Breast epithelium (tissue), 4 donors: ENCODE data around the gene OOSP4A. TPM values are rescaled to one million over a fixed set of nuclear protein-coding genes. Genes with fewer than 3 reads are reported as not detected.

Experiments used
- DNase-seq, 2 donors: peaks; one replicate each; pipeline ENCODE4 v3.0.0-alpha.2; 2019; ENCODE audit warnings: low spot score in 2 of 2
- H3K27ac ChIP-seq, 2 donors: fragments of 200-600 bp; sonication (generic) in 1 of 2; one replicate each; pipeline ENCODE4 v1.5.1; 2016 to 2019; ENCODE audit warnings: mild to moderate bottlenecking in 1 of 2
- H3K27me3 ChIP-seq, 2 donors: fragments of 200-600 bp; sonication (generic) in 1 of 2; one replicate each; pipeline versions ENCODE4 v1.5.1 to v1.6.0; 2017 to 2019; ENCODE audit warnings: control low read depth in 1 of 2, mild to moderate bottlenecking in 1 of 2
- H3K36me3 ChIP-seq: fragments of 200-600 bp; one replicate; pipeline ENCODE4 v1.5.1; 2019
- H3K4me1 ChIP-seq, 2 donors: fragments of 200-600 bp; sonication (generic); one replicate each; pipeline ENCODE4 v1.5.1; 2016 to 2019; ENCODE audit warnings: control low read depth in 1 of 2
- H3K4me3 ChIP-seq, 3 donors: fragments of 200-600 bp; sonication (generic); 1 replicate in 2 of 3; 2 replicates in 1 of 3; pipeline ENCODE4 v1.5.1; 2016 to 2019; ENCODE audit warnings: mild to moderate bottlenecking in 3 of 3, moderate library complexity in 2 of 3
- H3K9me3 ChIP-seq, 2 donors: fragments of 200-600 bp; sonication (generic) in 1 of 2; one replicate each; pipeline ENCODE4 v1.5.1; 2016 to 2019; ENCODE audit warnings: control low read depth in 1 of 2
- POLR2A ChIP-seq: fragments of 450-650 bp; IDR thresholded peaks from one replicate; pipeline ENCODE4 v1.6.1; 2016; ENCODE audit warnings: antibody characterized with exemption, mild to moderate bottlenecking, moderate library complexity
- POLR2AphosphoS5 ChIP-seq, 3 donors: sonication (generic); formaldehyde crosslinking; IDR thresholded peaks; one replicate each; pipeline ENCODE4 v1.6.1; 2017; ENCODE audit warnings: antibody characterized with exemption in 3 of 3
- intact Hi-C: fragments of 100-400 bp; cut with DNase I; formaldehyde crosslinking; loops from one replicate; pipeline ENCODE4 v1.15.1; 2023; ENCODE audit warnings: low total_unique reads
- total RNA-seq, 3 donors: library from RNA; depleted of rRNA; stranded (reverse); fragments of >200 nt; gene quantifications; one replicate each; pipeline ENCODE4 v1.1.0, GENCODE V29; 2016
- TF ChIP-seq, protein P1 (sequence below), 3 donors: fragments of 450-650 bp; IDR thresholded peaks; one replicate each; pipeline ENCODE4 v1.5.1; 2016 to 2017; ENCODE audit warnings: antibody characterized with exemption in 3 of 3, mild to moderate bottlenecking in 3 of 3, moderate library complexity in 3 of 3

Gene OOSP4A
- total RNA-seq, 3 donors from 2014 or later: not detected

DNA sequence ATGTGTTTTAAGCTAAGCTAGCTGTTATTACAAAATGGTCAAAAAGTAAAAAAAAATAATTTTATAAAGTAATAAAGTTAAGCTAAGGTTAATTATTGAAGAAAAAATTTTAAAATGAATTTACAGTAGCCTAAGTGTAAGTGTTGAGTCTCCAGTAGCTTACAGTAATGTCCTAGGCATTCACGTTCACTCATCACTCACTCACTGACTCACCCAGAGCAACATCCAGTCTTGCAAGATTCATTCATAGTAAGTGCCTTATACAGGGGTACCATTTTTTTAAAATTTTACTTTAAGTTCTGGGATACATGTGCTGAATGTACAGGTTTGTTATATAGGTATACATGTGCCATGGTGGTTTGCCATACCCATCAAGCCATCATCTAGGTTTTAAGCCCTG, 41.5 kb downstream of the OOSP4A start:
- H3K9me3 ChIP-seq: no peaks in the 10 kb centered on the region
- no peaks in the 10 kb centered on the region for H3K4me1 ChIP-seq
- no peaks in the 10 kb centered on the region for H3K27me3 ChIP-seq
- no peak overlapping the region for H3K4me3 ChIP-seq
- TF ChIP-seq POLR2A (no peak), POLR2AphosphoS5 (IDR thresholded peaks at IDR 0.05) (no peak)
- TF ChIP-seq, protein P1, sequence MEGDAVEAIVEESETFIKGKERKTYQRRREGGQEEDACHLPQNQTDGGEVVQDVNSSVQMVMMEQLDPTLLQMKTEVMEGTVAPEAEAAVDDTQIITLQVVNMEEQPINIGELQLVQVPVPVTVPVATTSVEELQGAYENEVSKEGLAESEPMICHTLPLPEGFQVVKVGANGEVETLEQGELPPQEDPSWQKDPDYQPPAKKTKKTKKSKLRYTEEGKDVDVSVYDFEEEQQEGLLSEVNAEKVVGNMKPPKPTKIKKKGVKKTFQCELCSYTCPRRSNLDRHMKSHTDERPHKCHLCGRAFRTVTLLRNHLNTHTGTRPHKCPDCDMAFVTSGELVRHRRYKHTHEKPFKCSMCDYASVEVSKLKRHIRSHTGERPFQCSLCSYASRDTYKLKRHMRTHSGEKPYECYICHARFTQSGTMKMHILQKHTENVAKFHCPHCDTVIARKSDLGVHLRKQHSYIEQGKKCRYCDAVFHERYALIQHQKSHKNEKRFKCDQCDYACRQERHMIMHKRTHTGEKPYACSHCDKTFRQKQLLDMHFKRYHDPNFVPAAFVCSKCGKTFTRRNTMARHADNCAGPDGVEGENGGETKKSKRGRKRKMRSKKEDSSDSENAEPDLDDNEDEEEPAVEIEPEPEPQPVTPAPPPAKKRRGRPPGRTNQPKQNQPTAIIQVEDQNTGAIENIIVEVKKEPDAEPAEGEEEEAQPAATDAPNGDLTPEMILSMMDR (IDR thresholded peaks at IDR 0.05): no peak
- no peaks in the 10 kb centered on the region for H3K36me3 ChIP-seq
- no peak for DNase-seq
- no peak overlapping the region for H3K27ac ChIP-seq
- intact Hi-C loops: no loop called here

DNA sequence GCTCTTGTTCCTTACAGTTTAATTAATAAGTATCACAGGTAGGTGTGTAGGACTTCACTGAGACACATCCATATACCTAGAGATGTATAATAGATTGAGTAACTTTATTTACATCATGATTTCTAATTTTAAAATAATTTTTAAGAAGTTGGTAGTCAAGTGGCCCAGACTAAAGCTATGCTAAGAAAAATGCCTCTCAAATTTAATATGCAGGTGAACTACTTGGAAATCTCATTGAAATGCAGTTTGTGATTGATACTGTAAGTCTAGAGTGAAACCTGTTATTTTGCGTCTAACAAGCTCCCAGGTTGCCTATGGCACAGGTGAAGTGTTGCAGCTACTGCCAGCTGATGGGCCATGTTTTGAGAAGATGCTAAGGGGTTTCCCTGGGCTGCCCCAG, 53.0 kb downstream of the OOSP4A start, which contains the start of gene OOSP4B:
Gene OOSP4B (plus strand): TSS at position 301 of the 400 bp plus-strand sequence.
- intact Hi-C loops: no loop called here

DNA sequence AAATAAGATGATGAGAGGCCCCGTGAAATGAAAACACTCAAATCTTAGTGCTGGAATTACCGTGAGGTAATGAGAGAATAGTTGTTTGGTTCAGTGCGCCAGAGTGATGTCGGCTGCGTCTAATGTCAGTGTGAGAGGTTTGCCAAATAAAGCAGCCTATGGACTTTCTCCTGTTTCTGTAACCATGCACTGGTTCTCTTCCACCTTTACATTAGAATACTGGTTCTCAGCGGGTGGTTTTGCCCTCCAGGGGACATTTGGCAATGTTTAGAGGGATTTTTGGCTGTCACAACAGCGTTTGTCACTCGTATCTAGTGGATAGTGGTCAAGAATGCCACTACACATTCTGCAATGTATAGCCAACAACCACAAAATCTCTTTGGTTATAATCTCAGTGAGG, 54.2 kb downstream of the OOSP4A start:
- no peak overlapping the region for H3K4me3 ChIP-seq
- H3K27me3 ChIP-seq: no peaks in the 10 kb centered on the region
- no peak for DNase-seq
- no peaks in the 10 kb centered on the region for H3K9me3 ChIP-seq
- TF ChIP-seq POLR2A (no peak), POLR2AphosphoS5 (IDR thresholded peaks at IDR 0.05) (no peak)
- TF ChIP-seq, protein P1 (IDR thresholded peaks at IDR 0.05): no peak
- intact Hi-C loops: no loop called here
- H3K27ac ChIP-seq: no peak overlapping the region
- no peaks in the 10 kb centered on the region for H3K36me3 ChIP-seq
- H3K4me1 ChIP-seq: no peaks in the 10 kb centered on the region

More for the DNA sequence above, 53.0 kb downstream of the OOSP4A start, which contains the start of gene OOSP4B:
- Histone ChIP-seq H3K4me1 (no peaks in the 10 kb centered on the region), H3K27ac (no peak within 1 kb of the TSS), H3K36me3 (no peaks in the 10 kb centered on the region), H3K27me3 (no peaks in the 10 kb centered on the region), H3K4me3 (no peak within 1 kb of the TSS), H3K9me3 (no peaks in the 10 kb centered on the region)
- DNase-seq: no peak
- TF ChIP-seq POLR2A: no peak

Other genes starting within 250 kb of the OOSP4A start
- 10 to 100 TPM; 32.2 to 58.8 (median 53.7) TPM for gene STX3, start 208.7 kb upstream of the OOSP4A start, total RNA-seq
- 10 to 100 TPM; 36.3 to 41.4 (median 37.4) TPM for gene MRPL16, start 153.3 kb upstream of the OOSP4A start, total RNA-seq
- gene CBLIF, start 118.5 kb upstream of the OOSP4A start, total RNA-seq: not detected
- 100 to 1,000 TPM in 1 of 3 donors, 10 to 100 TPM in 1, not detected in 1; 45.6 to 112 TPM for gene TCN1, start 97.5 kb upstream of the OOSP4A start, total RNA-seq
- gene OOSP3, start 85.3 kb upstream of the OOSP4A start, total RNA-seq: not detected
- not detected for gene OOSP1, start 25.6 kb upstream of the OOSP4A start, total RNA-seq
- gene OOSP4B, start 53.1 kb downstream of the OOSP4A start, total RNA-seq: not detected
- not detected for gene OOSP2, start 76.4 kb downstream of the OOSP4A start, total RNA-seq
- gene MS4A3, start 92.6 kb downstream of the OOSP4A start, total RNA-seq: not detected
- 1 to 10 TPM in 1 of 3 donors, under 1 TPM in 2; 0.66 to 7.8 (median 0.73) TPM for gene MS4A2, start 124.6 kb downstream of the OOSP4A start, total RNA-seq
- gene MS4A6A, start 219.1 kb downstream of the OOSP4A start, total RNA-seq: 100 to 1,000 TPM in 1 of 3 donors, 10 to 100 TPM in 2; 35.1 to 341 (median 68.9) TPM